ENCODE measurements around the gene RNF182.

DNA sequence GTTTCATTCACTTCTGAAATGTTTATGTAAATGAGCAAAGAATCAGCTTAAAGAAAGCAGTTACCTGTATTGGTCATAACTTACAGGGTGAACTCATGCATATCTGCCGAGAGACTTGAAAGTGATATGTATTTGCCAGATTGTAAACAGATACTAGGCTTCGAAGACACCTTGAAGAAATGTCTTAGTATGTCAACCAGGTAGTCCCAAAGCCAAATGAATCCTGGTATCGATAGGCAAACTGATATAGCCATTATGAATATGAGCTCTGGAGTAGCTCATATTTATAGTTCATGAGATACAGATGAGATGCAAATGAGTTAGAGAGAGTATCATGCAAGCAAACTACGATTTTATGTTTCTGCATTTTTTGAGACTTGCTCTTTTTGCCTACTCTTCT lies 55.8 kb downstream of the RNF182 start:
- no peak for TF ChIP-seq RAD21 (IDR thresholded peaks at IDR 0.05; ENCODE audit: insufficient read depth, low read depth, low read length)
- TF ChIP-seq RFX5 (IDR thresholded peaks at IDR 0.05; ENCODE audit: low read depth, low read length): no peak
